HCT116 (cell line): ENCODE measurements around the gene OLFML2A.
"Not testable (repeated sequence)": the region's sequence is repeated elsewhere in the genome, so short reads cannot be mapped to it uniquely, and the experiment has no call there.

Experiments used
- CTCF ChIP-seq, 3 experiments: fragments of 200-600 bp in 1 of 3; sonication (generic) in 1 of 3; IDR thresholded peaks in 2 of 3; conservative IDR thresholded peaks in 1 of 3; 2 replicates each; pipeline ENCODE4 v1.5.1; 2012 to 2017; ENCODE audit warnings: low read depth in 2 of 3, low read length in 2 of 3, antibody characterized with exemption in 1 of 3, borderline replicate concordance in 1 of 3, control low read depth in 1 of 3, mild to moderate bottlenecking in 1 of 3, mixed read lengths in 1 of 3, mixed run types in 1 of 3, moderate library complexity in 1 of 3; ENCODE audit not compliant: insufficient read depth in 1 of 3
- RAD21 ChIP-seq: IDR thresholded peaks from 2 replicates; pipeline ENCODE4 v1.6.1; 2012; ENCODE audit warnings: low read depth, mild to moderate bottlenecking

GRCh38 chr9:124772877-124773276 is 4.1 kb upstream of the OLFML2A start:
- not testable (repeated sequence) for TF ChIP-seq RAD21; CTCF (IDR thresholded peaks at IDR 0.05 in 2 of 3, conservative IDR thresholded peaks at IDR 0.05 in 1 of 3; ENCODE audit: borderline replicate concordance in 1 of 3, insufficient read depth in 1 of 3, low read depth in 2 of 3, low read length in 2 of 3)
